ENCODE data around the gene GRM7.

GRM7 gene

GRCh38 chr3:7545334-7545733, 684.4 kb downstream of the GRM7 start:
- DNase-seq (ENCODE audit: low read depth), result no peak
- H3K4me3 ChIP-seq (ENCODE audit: low read depth, low read length), result no peak overlapping the region
- no peak for TF ChIP-seq CTCF (IDR thresholded peaks at IDR 0.05; ENCODE audit: control insufficient read depth, extremely low read depth, insufficient read depth)

- peak; percentile 61 for TF ChIP-seq CTCF (IDR thresholded peaks at IDR 0.05; ENCODE audit: control insufficient read depth, extremely low read depth, insufficient read depth)
- no peak overlapping the region for H3K4me3 ChIP-seq (ENCODE audit: low read depth, low read length)
- DNase-seq (ENCODE audit: low read depth), result peak; percentile 52
Measured at GRCh38 chr3:7546253-7546652, 685.3 kb downstream of the GRM7 start.

GRCh38 chr3:7547826-7548225, 686.9 kb downstream of the GRM7 start:
- no peak overlapping the region for H3K4me3 ChIP-seq (ENCODE audit: low read depth, low read length)
- TF ChIP-seq CTCF (IDR thresholded peaks at IDR 0.05; ENCODE audit: control insufficient read depth, extremely low read depth, insufficient read depth), result no peak
- no peak for DNase-seq (ENCODE audit: low read depth)

- no peak overlapping the region for H3K4me3 ChIP-seq (ENCODE audit: low read depth, low read length)
- no peak for TF ChIP-seq CTCF (IDR thresholded peaks at IDR 0.05; ENCODE audit: control insufficient read depth, extremely low read depth, insufficient read depth)
- no peak for DNase-seq (ENCODE audit: low read depth)
Measured at GRCh38 chr3:7562892-7563291, 702.0 kb downstream of the GRM7 start.

- DNase-seq (ENCODE audit: low read depth), result no peak
Measured at GRCh38 chr3:7565574-7565973, 704.7 kb downstream of the GRM7 start.

GRCh38 chr3:7567160-7567559, 706.2 kb downstream of the GRM7 start:
- no peak for DNase-seq (ENCODE audit: low read depth)
- TF ChIP-seq CTCF (IDR thresholded peaks at IDR 0.05; ENCODE audit: control insufficient read depth, extremely low read depth, insufficient read depth), result no peak
- H3K4me3 ChIP-seq (ENCODE audit: low read depth, low read length), result no peak overlapping the region

More at GRCh38 chr3:7565574-7565973, 704.7 kb downstream of the GRM7 start:
- no peak for TF ChIP-seq CTCF (IDR thresholded peaks at IDR 0.05; ENCODE audit: control insufficient read depth, extremely low read depth, insufficient read depth)
- H3K4me3 ChIP-seq (ENCODE audit: low read depth, low read length), result no peak overlapping the region

- no peak overlapping the region for H3K4me3 ChIP-seq (ENCODE audit: low read depth, low read length)
- no peak for DNase-seq (ENCODE audit: low read depth)
- no peak for TF ChIP-seq CTCF (IDR thresholded peaks at IDR 0.05; ENCODE audit: control insufficient read depth, extremely low read depth, insufficient read depth)
Measured at GRCh38 chr3:7568526-7569184, 707.7 kb downstream of the GRM7 start.
